Urinary bladder (tissue), 4 donors: ENCODE measurements around the gene ZDHHC17. TPM values are rescaled to one million over a fixed set of nuclear protein-coding genes. Genes with fewer than 3 reads are reported as not detected.
"Not testable (repeated sequence)": the region's sequence is repeated elsewhere in the genome, so short reads cannot be mapped to it uniquely, and the experiment has no call there.

Experiments
- DNase-seq: peaks from one replicate; pipeline ENCODE4 v3.0.0-alpha.2; 2015; ENCODE audit errors: extremely low spot score
- H3K27ac ChIP-seq: one replicate; pipeline ENCODE4 v1.5.1; 2013; ENCODE audit warnings: low read depth, mild to moderate bottlenecking, moderate library complexity
- H3K36me3 ChIP-seq: one replicate; pipeline ENCODE4 v1.6.1; 2013; ENCODE audit warnings: mild to moderate bottlenecking, moderate library complexity; ENCODE audit not compliant: insufficient read depth
- H3K4me1 ChIP-seq: one replicate; pipeline ENCODE4 v1.6.1; 2013; ENCODE audit warnings: mild to moderate bottlenecking, moderate library complexity; ENCODE audit not compliant: insufficient read depth
- H3K4me3 ChIP-seq: one replicate; pipeline ENCODE4 v1.5.1; 2013; ENCODE audit warnings: low read depth, low read length
- WGBS: extraction: QIAGEN DNeasy Blood & Tissue Kit; methylation state at CpG from one replicate; pipeline ENCODE4 v1.1.7; 2013; 5-methylcytosine and 5-hydroxymethylcytosine counted together
- polyA plus RNA-seq: library from polyadenylated mRNA; stranded (reverse); fragments of 200-250 nt; gene quantifications from one replicate; pipeline ENCODE4 v1.2.3, GENCODE V29; 2013
- total RNA-seq: library from RNA; depleted of rRNA; stranded (reverse); fragments of >200 nt; gene quantifications from one replicate; pipeline ENCODE4 v1.2.3, GENCODE V29; 2014
- donor health status: healthy with polysubstance abuse.
- donor health status: healthy.

The ZDHHC17 gene
- total RNA-seq (203 TPM), polyA plus RNA-seq (22.1 TPM)

GRCh38 chr12:76763746-76764675 is at the start of gene ZDHHC17:
TSS of gene ZDHHC17 (plus strand) at chr12:76764115. CDS start at chr12:76764237, 122 bp downstream.
- peak; percentile 80 for DNase-seq
- H3K4me3 ChIP-seq = peak within 1 kb of the TSS; percentile 75
- H3K27ac ChIP-seq = peak within 1 kb of the TSS; percentile 98
- H3K36me3 ChIP-seq = no peaks in the 10 kb centered on the region
- under 1% methylated on average over 93 of the region's 93 CpGs for WGBS
- no peaks in the 10 kb centered on the region for H3K4me1 ChIP-seq

GRCh38 chr12:76714415-76714814 is 49.5 kb upstream of the ZDHHC17 start:
- 97% methylated on average over 1 of the region's 1 CpG for WGBS
- DNase-seq = no peak

GRCh38 chr12:76714861-76715260 is 49.1 kb upstream of the ZDHHC17 start:
- H3K4me3 ChIP-seq = no peak overlapping the region
- no peaks in the 10 kb centered on the region for H3K4me1 ChIP-seq
- H3K27ac ChIP-seq = no peak overlapping the region
- no peaks in the 10 kb centered on the region for H3K36me3 ChIP-seq
- WGBS = 89% methylated on average over 3 of the region's 3 CpGs
- DNase-seq = no peak

More at GRCh38 chr12:76714415-76714814, 49.5 kb upstream of the ZDHHC17 start:
- H3K27ac ChIP-seq = no peak overlapping the region
- H3K4me1 ChIP-seq = no peaks in the 10 kb centered on the region
- no peak overlapping the region for H3K4me3 ChIP-seq
- no peaks in the 10 kb centered on the region for H3K36me3 ChIP-seq

- Histone ChIP-seq H3K36me3 (no peaks in the 10 kb centered on the region), H3K27ac (no peak overlapping the region), H3K4me3 (no peak overlapping the region), H3K4me1 (no peaks in the 10 kb centered on the region)
- no peak for DNase-seq
- 91% methylated on average over 3 of the region's 3 CpGs for WGBS
Observed at GRCh38 chr12:76715332-76715731, 48.6 kb upstream of the ZDHHC17 start.

GRCh38 chr12:76717314-76717713 is 46.6 kb upstream of the ZDHHC17 start:
- no peaks in the 10 kb centered on the region for H3K4me1 ChIP-seq
- no peaks in the 10 kb centered on the region for H3K36me3 ChIP-seq
- no peak overlapping the region for H3K27ac ChIP-seq
- WGBS = 51% methylated on average over 1 of the region's 1 CpG
- no peak for DNase-seq
- H3K4me3 ChIP-seq = no peak overlapping the region

- Histone ChIP-seq H3K36me3 (no peaks in the 10 kb centered on the region), H3K4me1 (no peaks in the 10 kb centered on the region), H3K27ac (no peak overlapping the region), H3K4me3 (no peak overlapping the region)
- 77% methylated on average over 5 of the region's 5 CpGs for WGBS
- DNase-seq = no peak
Observed at GRCh38 chr12:76719171-76720041, 44.5 kb upstream of the ZDHHC17 start.

GRCh38 chr12:76720068-76720467 is 43.8 kb upstream of the ZDHHC17 start:
- WGBS = 67% methylated on average over 2 of the region's 2 CpGs
- Histone ChIP-seq H3K4me3 (no peak overlapping the region), H3K27ac (no peak overlapping the region), H3K4me1 (no peaks in the 10 kb centered on the region), H3K36me3 (no peaks in the 10 kb centered on the region)
- no peak for DNase-seq

- Histone ChIP-seq H3K4me3 (no peak overlapping the region), H3K36me3 (peaks cover 1% of the 10 kb centered on the region), H3K27ac (no peak overlapping the region), H3K4me1 (no peaks in the 10 kb centered on the region)
- no peak for DNase-seq
Observed at GRCh38 chr12:76726626-76727025, 37.3 kb upstream of the ZDHHC17 start.

GRCh38 chr12:76732188-76732587 is 31.7 kb upstream of the ZDHHC17 start:
- not testable (repeated sequence) for H3K36me3 ChIP-seq, H3K4me3 ChIP-seq, DNase-seq, H3K4me1 ChIP-seq, H3K27ac ChIP-seq
- WGBS = 98% methylated on average over 3 of the region's 3 CpGs

- H3K4me1 ChIP-seq, H3K36me3 ChIP-seq, DNase-seq, H3K27ac ChIP-seq, H3K4me3 ChIP-seq: not testable (repeated sequence)
- 96% methylated on average over 2 of the region's 2 CpGs for WGBS
Observed at GRCh38 chr12:76737689-76738088, 26.2 kb upstream of the ZDHHC17 start.

GRCh38 chr12:76738824-76739579 is 24.9 kb upstream of the ZDHHC17 start:
- no peak overlapping the region for H3K4me3 ChIP-seq
- H3K4me1 ChIP-seq = no peaks in the 10 kb centered on the region
- H3K36me3 ChIP-seq = no peaks in the 10 kb centered on the region
- 83% methylated on average over 10 of the region's 10 CpGs for WGBS
- no peak for DNase-seq
- H3K27ac ChIP-seq = no peak overlapping the region

GRCh38 chr12:76739896-76740295 is 24.0 kb upstream of the ZDHHC17 start:
- no peak overlapping the region for H3K27ac ChIP-seq
- no peak overlapping the region for H3K4me3 ChIP-seq
- H3K4me1 ChIP-seq = no peaks in the 10 kb centered on the region
- no peak for DNase-seq
- WGBS = 65% methylated on average over 4 of the region's 4 CpGs
- H3K36me3 ChIP-seq = no peaks in the 10 kb centered on the region

- WGBS = 96% methylated on average over 8 of the region's 8 CpGs
- no peak for DNase-seq
- Histone ChIP-seq H3K27ac (no peak overlapping the region), H3K36me3 (no peaks in the 10 kb centered on the region), H3K4me3 (no peak overlapping the region), H3K4me1 (no peaks in the 10 kb centered on the region)
Observed at GRCh38 chr12:76740501-76740900, 23.4 kb upstream of the ZDHHC17 start.
